Suppressor macrophage treated with lipopolysaccharide for 1 hour (primary cell): ENCODE data around the gene WNT11.
A peak's percentile ranks its signal among the peaks of the same experiment; 100 is the strongest.

Experiments used
- DNase-seq, 3 donors: peaks; one replicate each; pipeline ENCODE4 v3.0.0-alpha.2; 2020 to 2022

Gene WNT11

GRCh38 chr11:76206327-76207081 is at the start of gene WNT11:
WNT11 (minus strand) TSS chr11:76206502; CDS start chr11:76206407, 95 bp downstream.
- peak; percentile 41 to 78 (median 60) for DNase-seq

DNA sequence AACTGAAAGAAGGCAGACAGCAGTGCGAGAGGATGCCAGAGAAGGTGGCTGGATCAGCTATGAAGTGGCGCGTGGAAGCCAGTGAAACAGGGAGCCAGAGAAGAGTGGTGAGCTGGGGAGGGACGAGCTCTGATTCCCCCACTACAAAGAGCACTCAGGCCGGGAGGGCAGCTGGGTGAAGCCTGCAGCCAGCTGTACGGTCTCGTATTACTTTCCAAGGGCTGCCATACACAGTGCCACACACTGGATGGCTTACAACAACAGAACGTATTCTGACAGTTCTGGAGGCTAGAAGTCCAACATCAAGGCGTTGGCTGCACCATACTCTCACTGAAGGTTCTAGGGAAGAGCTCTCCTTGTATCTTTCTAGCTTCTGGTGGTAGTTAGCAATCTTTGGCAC is 47.1 kb upstream of the WNT11 start:
- no peak for DNase-seq

DNA sequence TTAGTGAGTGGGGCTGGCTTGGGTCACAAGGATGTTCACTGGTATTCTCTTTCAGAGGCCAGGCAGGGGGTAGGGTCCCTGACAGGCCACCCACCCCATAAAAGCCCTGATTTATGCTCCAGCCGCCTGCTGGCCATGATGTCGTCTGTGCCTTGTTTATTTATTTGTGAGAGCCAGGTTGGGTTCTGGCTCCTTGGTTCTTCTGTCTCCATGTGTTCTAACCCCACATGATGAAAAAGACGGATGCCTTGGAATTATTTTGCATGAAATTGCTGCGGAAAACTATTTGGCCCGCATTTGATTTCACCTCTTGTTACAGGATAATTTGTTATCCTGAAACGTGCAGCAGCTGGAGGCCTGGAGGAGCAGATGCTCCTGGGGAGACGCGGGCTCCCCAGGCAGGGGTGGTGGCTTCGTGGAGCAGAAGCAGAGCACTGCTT is 46.3 kb upstream of the WNT11 start:
- DNase-seq, result no peak

DNA sequence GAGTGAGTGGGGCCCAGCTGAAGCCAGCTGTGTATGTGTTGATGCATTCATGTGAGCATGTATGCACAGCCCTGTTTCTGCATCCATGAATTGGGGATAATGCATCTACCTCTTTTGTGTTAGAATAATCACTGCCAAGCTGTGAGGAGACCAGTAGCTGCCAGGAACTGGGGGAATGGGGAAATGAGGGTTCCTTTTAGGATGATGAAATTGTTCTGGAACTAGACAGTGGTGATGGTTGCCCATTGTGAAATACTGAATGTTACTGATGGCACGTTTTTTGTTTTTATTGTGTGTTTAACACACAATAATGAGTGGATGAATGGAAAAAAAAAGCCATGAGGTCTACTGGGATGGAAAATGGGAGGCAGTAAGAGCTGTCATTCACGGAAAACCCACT is 45.3 kb upstream of the WNT11 start:
- peak; percentile 61 to 82 (median 79) for DNase-seq

DNA sequence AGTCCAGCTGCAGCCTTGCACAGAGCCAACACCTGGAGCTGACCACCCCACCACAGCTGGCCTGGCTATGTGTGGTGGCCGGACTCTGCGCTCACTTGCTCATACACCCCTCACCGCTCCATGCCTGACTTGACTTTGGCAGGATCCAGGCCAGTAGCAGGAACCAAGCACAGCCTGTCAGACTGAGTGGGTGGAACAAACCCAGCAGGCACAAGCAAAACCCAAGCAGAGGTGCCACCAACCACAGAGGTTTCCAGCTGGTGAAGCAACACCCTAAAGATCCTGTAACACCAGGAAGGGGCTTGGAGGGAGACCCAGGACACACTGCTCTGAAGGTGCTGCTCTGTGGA is 44.9 kb upstream of the WNT11 start:
- peak; percentile 31 to 55 (median 54) for DNase-seq

GRCh38 chr11:76250520-76251225 is 44.4 kb upstream of the WNT11 start:
- peak in 2 of 3 donors; percentile 9 to 34 for DNase-seq

DNA sequence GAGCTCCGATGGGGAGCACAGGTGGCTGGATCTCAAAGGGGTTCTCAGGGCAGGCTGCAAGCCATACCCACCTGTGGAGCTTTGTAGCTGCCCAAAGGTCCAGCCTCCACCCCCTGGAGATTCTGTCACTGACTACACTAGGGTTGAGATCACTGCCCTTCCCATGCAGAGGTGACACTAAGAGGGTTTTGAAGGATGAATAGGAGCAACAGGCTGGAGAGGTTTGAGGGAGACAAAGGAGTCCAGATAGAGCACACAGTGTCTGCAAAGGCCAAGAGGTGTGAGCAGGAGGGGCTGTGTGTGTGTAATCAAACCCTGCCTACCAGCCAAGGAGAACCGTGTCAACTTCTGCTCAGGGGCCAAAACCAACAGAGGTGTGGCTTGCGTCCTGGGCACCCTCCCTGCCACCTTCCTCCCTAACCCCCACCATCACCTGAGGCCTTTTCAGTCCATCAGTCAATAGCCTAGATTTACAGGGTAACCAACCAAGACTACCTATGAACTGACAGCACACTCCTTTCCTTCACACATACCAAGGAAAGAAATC is 43.0 kb upstream of the WNT11 start:
- no peak for DNase-seq

DNA sequence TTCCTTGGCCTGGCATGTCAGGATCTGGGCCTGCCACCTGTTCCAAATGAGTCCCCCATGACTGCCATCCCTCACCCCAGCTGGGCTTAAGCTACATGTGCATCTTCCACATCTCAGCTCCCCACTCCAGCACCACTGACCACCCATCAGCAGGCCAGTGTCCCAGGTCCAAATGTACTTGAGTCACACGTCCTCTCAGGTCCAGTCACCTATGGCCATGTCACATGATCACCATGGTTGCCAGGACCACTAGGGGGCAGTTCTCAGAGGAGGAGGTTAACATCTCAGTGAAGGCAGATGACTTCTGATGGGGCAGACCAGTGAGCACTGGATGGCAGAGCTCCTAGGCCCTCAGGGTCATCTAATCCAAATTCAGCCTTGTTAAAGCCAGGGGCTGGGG is 41.9 kb upstream of the WNT11 start:
- no peak for DNase-seq

DNA sequence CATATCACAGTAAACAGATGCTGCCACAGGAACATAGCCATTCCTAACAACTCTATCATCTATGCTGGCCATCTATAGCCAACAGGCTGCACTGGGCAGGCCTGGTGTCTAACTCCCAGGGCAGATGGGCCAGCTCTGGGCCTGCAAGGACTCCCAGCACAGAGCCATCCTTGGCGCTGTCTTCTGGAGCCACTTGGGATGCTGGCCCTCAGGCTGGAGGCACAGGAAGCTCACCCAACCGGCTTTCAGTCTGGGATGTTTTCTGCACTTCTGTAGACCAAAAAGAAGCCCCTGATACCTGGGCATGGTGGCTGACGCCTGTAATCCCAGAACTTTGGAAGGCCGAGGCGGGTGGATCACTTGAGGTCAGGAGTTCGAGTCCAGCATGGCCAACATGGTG is 40.8 kb upstream of the WNT11 start:
- no peak for DNase-seq

DNA sequence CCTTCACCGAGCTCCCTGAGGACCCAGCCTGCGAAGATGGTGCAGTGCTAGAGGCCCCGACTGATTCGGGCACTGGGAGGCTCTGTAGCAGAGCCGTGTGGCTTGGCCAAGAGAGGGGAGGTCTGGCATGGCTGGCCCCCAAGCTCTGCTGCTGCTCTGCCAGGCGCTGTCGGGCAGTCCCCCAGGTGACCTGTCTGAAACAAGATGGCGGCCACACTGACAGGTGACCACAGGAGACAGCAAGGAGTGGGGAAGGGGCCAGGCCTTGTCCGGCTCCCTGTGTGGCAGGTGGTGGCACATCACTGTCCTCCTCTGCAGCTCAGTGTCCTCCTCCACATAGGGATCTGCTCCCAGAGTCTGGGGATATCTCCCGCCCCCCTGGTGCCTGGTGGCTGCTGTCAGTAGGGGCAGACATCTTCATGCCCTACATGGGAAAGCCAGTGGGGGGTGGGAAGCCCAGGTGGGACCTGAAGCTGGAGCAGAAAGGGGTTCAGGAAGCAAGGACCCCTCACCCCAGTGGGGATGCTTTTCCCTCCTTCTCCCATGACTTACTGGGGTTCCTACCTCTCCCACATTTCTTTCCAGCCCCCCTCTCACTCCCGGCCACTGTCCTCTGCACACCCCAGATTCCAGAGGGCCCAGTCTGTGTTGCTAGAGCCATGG is 40.1 kb upstream of the WNT11 start:
- DNase-seq, result no peak

DNA sequence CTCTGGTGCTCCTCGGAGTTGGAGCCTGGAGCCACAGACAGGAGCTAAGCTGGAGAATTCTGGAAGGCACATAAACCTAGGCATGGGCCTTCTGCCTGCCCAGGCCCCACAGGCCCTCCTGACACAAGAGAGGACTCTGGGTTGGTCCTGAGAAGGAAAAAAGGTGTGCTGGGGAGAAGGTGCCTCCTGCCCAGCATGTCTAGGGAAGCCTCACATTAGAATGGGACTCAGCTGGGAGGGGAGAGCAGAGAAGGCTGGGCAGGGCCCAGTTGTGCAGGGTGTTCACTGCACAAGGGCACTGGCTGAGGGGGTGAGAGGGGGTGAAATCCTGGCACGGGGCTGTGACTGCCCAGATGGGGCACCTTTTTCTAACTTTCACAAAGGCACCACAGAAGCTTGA is 39.4 kb upstream of the WNT11 start:
- DNase-seq, result no peak

DNA sequence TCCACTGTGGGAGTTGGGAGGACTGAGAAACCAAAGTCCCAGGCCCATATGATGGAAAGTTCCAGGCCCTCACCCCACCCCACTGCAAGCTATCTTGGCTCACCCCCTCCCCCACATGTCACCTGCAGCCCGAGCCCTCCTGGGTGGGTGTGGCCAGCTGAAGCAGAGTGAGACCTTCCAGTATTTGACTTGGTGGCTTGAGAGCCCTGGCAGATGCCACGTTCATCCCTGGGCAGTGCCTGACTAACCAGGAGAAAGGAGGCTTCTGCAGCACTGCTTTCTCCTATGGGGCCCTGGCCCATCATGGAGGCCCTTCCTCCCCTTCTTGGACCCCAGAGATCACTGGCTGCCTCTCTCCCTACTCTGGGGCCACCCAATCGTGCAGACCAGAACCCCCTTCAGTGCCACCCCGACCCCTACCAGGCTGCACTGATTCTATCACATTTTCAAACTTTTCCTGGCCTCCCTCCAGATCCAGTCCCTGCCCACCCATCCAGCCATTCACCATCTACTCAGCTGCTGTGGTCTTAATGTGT is 38.1 kb upstream of the WNT11 start:
- no peak for DNase-seq

GRCh38 chr11:76243957-76244285 is 37.6 kb upstream of the WNT11 start:
- no peak for DNase-seq

GRCh38 chr11:76243193-76243956 is 37.1 kb upstream of the WNT11 start:
- DNase-seq, result no peak

- no peak for DNase-seq
These were observed 35.9 kb upstream of the WNT11 start for GRCh38 chr11:76242004-76242779.

DNA sequence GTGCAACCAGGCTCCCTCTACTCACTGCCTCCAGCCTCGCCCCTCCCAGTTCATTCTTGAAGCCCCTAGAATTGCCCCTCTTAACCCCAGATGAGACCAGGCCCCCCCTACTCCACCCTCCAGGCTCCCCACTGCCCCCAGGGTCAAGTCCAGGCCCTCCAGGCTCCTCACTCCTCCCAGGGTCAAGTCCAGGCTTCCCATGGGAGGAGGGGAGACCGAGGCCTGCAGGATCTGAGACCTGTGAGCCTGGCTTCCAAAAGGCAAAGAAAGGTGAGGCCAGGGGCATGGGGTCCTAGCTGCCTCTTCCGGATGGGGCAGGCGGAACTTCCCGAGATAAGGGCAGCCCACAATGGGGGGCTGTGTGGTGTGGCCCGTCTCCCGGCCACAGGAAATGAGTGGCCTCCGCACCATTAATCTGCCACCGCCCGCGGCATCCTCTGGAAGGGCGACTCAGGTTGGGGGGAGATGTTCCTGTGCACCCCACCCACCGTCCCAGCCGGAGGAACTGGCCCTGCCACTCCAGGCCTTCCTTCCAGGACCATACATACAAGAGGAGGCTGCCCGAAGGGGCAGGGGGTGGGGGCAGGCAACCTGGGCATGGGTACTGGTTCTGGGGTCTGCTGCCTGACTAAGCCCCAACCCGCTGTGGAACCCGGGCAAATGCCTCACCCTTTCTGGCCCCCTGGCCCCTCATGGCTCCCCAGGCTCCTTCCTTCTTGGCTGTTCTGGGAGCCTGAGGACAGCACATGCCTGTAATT is 35.1 kb upstream of the WNT11 start:
- DNase-seq, result no peak

DNA sequence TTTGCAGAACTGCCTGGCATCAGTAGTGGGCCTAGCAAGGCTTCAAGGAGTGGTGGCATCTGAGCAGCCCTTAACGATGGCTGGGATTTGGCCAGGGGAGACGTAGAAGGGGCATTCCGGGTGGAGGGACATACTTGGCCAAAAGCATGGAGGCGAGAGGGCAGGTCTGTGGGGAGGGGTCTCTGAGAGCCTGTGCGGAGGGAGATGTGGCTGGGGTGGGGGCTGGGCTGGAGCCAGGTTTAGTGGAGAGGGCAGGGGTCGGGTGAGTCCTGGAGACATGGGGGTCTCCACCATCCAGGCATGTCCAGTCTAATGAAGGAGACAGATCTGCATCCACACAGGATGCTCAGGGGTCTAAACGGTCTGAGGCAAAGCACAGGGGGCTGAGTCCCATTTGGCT is 34.4 kb upstream of the WNT11 start:
- no peak for DNase-seq

- DNase-seq, result no peak
These were observed 33.8 kb upstream of the WNT11 start for GRCh38 chr11:76240161-76240540.

- DNase-seq, result no peak
These were observed 33.3 kb upstream of the WNT11 start for GRCh38 chr11:76239483-76240160.

DNA sequence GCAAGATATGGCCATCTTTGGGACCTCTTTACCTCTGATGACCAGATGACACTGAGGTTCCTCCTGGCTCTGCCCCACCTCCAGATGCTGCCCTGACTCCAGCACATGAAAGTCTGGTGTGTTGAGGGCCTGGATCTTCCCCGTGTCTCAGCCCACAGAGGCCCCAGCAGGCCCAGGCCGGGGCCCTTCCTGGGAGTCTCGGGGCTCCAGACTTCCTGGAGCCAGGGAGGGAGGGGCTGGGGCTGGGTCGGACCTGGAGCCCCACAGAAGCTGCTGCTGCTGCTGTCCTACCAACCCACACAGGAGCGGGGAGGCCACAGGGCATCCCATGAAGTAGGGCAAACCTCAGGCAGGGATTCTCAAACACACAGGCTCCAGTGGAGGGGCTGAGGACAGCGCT is 32.2 kb upstream of the WNT11 start:
- no peak for DNase-seq

GRCh38 chr11:76237914-76238313 is 31.6 kb upstream of the WNT11 start:
- peak; percentile 46 to 50 (median 49) for DNase-seq
